Immature natural killer cell (primary cell): ENCODE measurements around the gene S100A16. TPM values are rescaled to one million over a fixed set of nuclear protein-coding genes. Genes with fewer than 3 reads are reported as not detected.
"Not testable (repeated sequence)": the region's sequence is repeated elsewhere in the genome, so short reads cannot be mapped to it uniquely, and the experiment has no call there.

ENCODE experiments used
- DNase-seq, 3 donors: peaks; one replicate each; pipeline ENCODE4 v3.0.0; 2022; ENCODE audit warnings: mixed read lengths in 1 of 3
- H3K27ac Mint-ChIP-seq, 6 donors: one replicate each; pipeline ENCODE4 v1.8.0; 2020; ENCODE audit warnings: mixed read lengths in 6 of 6, mild to moderate bottlenecking in 5 of 6, inconsistent platforms in 4 of 6, moderate library complexity in 3 of 6
- H3K27me3 Mint-ChIP-seq, 3 donors: one replicate each; pipeline ENCODE4 v1.8.0; 2020 to 2021; ENCODE audit warnings: low read depth in 3 of 3, mild to moderate bottlenecking in 3 of 3, mixed read lengths in 3 of 3, moderate library complexity in 3 of 3, inconsistent platforms in 1 of 3
- H3K36me3 Mint-ChIP-seq, 3 donors: one replicate each; pipeline ENCODE4 v1.8.0; 2020; ENCODE audit warnings: mixed read lengths in 3 of 3, inconsistent platforms in 2 of 3, mild to moderate bottlenecking in 2 of 3
- H3K4me1 Mint-ChIP-seq, 2 donors: one replicate each; pipeline ENCODE4 v1.8.0; 2020; ENCODE audit warnings: inconsistent platforms in 2 of 2, mild to moderate bottlenecking in 2 of 2, mixed read lengths in 2 of 2, moderate library complexity in 1 of 2
- H3K4me3 Mint-ChIP-seq, 5 donors: one replicate each; pipeline ENCODE4 v1.8.0; 2020; ENCODE audit warnings: mild to moderate bottlenecking in 5 of 5, mixed read lengths in 5 of 5, inconsistent platforms in 3 of 5, moderate library complexity in 3 of 5
- H3K9me3 Mint-ChIP-seq, 6 donors: one replicate each; pipeline ENCODE4 v1.8.0; 2020; ENCODE audit warnings: mild to moderate bottlenecking in 6 of 6, mixed read lengths in 6 of 6, inconsistent platforms in 4 of 6, moderate library complexity in 3 of 6
- polyA plus RNA-seq, 3 donors: library from polyadenylated mRNA; unstranded; fragments of 300-500 nt; fragmentation: Illumina TruSeq; gene quantifications; one replicate each; pipeline ENCODE4 v1.2.3, GENCODE V29; 2021

Gene S100A16
- polyA plus RNA-seq, 3 donors from 2014 or later, result not detected

DNA sequence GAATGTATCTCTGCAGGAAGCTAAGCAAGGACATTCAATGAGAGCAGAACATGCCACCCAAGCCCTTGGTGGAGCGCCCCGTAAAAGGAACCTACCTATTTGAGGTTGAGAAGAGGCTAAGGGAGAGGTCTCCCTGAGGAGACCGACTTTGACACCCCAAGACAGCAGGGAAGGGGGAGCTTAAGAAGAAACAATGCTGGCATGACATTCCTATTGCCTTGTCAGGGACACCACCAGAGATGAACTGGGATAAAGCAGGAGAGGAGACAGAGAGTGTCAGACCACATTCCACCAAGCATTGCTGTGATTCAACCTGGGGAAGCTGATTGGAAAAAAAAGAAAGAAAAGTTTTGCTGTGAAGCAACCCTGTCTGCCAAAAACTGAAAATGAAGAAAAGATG is 34.0 kb downstream of the S100A16 start:
- Mint-ChIP-seq H3K4me3 (no peak overlapping the region), H3K4me1 (no peaks in the 10 kb centered on the region), H3K36me3 (no peaks in the 10 kb centered on the region), H3K9me3 (no peaks in the 10 kb centered on the region), H3K27ac (no peak overlapping the region), H3K27me3 (peaks cover 3 to 20% (median 6%) of the 10 kb centered on the region in 3 donors)
- no peak for DNase-seq

DNA sequence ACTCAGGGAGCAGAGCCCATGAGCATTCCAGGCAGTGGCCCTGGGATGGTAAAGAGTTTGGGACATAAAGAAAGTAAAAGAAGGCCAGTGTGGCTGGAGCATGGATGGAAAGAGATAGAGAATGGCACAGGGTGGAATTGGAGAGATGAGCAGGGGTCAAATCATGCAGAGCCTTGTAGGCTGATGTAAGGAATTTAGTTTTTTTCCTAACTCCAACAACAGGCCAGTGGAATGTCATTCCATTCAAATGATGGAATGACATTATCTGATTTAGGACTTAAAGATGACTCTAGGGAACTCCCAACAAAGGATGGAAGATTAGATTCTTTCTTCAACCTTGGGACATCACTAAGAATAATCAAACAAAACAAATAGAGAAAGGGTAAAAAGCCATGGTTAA is 34.4 kb downstream of the S100A16 start:
- no peak overlapping the region for H3K27ac Mint-ChIP-seq
- no peaks in the 10 kb centered on the region for H3K4me1 Mint-ChIP-seq
- no peak overlapping the region for H3K4me3 Mint-ChIP-seq
- H3K9me3 Mint-ChIP-seq, result no peaks in the 10 kb centered on the region
- H3K27me3 Mint-ChIP-seq, result peaks cover 3 to 20% (median 6%) of the 10 kb centered on the region in 3 donors
- no peaks in the 10 kb centered on the region for H3K36me3 Mint-ChIP-seq
- no peak for DNase-seq

DNA sequence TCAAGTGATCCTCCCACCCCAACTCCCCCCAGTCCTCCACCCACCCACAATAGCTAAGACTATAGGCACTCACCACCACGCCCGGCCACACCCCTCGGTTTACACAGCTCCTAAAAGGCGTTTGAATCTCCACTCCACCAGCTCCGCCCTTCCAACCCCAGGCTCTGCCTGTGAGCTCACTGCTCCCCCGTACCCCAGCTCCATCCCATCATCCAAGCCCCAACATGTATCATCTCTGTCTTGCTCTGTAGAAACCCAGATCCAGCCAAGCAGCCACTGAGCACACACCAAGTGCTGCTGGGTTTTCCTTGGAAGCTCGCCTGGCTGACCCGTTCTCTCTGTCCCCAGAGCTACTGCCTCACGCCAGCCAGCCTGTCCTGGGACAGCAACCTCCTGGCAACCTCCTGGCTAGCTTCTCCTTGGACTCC is 35.3 kb downstream of the S100A16 start:
- no peaks in the 10 kb centered on the region for H3K9me3 Mint-ChIP-seq
- no peaks in the 10 kb centered on the region for H3K36me3 Mint-ChIP-seq
- H3K4me3 Mint-ChIP-seq, result no peak overlapping the region
- no peaks in the 10 kb centered on the region for H3K4me1 Mint-ChIP-seq
- H3K27me3 Mint-ChIP-seq, result peaks cover 3 to 20% (median 6%) of the 10 kb centered on the region in 3 donors
- no peak overlapping the region for H3K27ac Mint-ChIP-seq
- DNase-seq, result no peak

DNA sequence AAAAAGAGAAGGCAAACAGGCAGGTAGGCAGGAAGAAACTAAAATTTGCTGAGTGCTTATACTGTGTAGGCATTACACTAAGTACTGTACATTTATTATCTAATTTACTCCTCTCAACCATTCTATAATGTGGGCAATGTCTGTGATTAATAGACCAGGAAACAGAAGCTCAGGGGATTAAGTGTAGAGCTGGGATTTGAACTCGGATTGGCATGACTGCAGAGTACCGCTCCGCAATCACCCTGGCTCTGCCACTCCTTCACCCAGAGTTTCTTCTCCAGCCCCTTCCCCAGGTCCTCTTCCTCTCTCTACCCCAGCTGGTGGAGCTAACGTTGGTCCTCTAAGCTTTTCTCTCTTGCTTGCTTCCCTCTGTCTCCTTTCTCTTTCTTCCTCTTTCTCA is 35.8 kb downstream of the S100A16 start:
- no peaks in the 10 kb centered on the region for H3K36me3 Mint-ChIP-seq
- no peaks in the 10 kb centered on the region for H3K9me3 Mint-ChIP-seq
- H3K4me3 Mint-ChIP-seq, result no peak overlapping the region
- no peak overlapping the region for H3K27ac Mint-ChIP-seq
- no peak for DNase-seq
- no peaks in the 10 kb centered on the region for H3K4me1 Mint-ChIP-seq
- peaks cover 3 to 20% (median 6%) of the 10 kb centered on the region in 3 donors for H3K27me3 Mint-ChIP-seq

DNA sequence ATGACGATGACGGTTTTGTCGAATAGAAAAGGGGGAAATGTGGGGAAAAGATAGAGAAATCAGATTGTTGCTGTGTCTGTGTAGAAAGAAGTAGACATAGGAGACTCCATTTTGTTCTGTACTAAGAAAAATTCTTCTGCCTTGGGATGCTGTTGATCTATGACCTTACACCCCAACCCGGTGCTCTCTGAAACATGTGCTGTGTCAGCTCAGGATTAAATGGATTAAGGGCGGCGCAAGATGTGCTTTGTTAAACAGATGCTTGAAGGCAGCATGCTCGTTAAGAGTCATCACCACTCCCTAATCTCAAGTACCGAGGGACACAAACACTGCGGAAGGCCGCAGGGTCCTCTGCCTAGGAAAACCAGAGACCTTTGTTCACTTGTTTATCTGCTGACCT is 37.4 kb downstream of the S100A16 start:
- H3K27me3 Mint-ChIP-seq, result peaks cover 3 to 22% (median 6%) of the 10 kb centered on the region in 3 donors

DNA sequence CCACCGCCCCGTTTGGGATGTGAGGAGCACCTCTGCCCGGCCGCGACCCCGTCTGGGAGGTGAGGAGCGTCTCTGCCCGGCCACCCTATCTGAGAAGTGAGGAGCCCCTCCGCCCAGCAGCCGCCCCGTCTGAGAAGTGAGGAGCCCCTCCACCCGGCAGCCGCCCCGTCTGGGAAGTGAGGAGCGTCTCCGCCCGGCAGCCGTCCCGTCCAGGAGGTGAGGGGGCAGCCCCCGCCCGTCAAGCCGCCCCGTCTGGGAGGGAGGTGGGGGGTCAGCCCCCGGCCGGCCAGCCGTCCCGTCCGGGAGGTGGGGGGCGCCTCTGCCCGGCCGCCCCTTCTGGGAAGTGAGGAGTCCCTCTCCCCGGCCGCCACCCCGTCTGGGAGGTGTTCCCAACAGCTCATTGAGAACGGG is 37.9 kb downstream of the S100A16 start:
- H3K27ac Mint-ChIP-seq, H3K4me3 Mint-ChIP-seq, H3K36me3 Mint-ChIP-seq, H3K4me1 Mint-ChIP-seq, H3K9me3 Mint-ChIP-seq, DNase-seq: not testable (repeated sequence)
- H3K27me3 Mint-ChIP-seq, result peaks cover 3 to 22% (median 6%) of the 10 kb centered on the region in 3 donors

More for the DNA sequence above, 37.4 kb downstream of the S100A16 start:
- H3K9me3 Mint-ChIP-seq, H3K4me1 Mint-ChIP-seq, H3K4me3 Mint-ChIP-seq, H3K36me3 Mint-ChIP-seq, H3K27ac Mint-ChIP-seq, DNase-seq: not testable (repeated sequence)

DNA sequence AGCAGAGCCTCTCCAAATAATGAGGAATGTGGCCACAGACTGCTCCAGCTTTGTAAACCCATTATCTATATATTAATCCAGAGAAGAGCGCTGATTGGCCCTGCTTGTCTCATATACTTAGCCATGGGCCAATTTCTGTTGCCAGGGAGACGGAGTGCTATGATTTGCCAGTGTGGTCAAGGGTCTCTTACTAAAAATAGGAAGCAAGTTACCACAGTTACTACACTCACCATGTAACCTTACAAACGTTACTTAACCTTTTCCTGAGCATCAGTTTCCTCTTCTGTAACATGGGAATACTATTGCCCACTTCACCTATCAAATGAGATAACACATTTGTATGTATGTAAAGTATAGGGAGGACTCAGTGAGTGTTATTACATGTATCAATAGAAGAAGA is 39.6 kb downstream of the S100A16 start:
- H3K27ac Mint-ChIP-seq, result peak overlapping the region in 1 of 6 donors; percentile 11
- H3K9me3 Mint-ChIP-seq, result no peaks in the 10 kb centered on the region

DNA sequence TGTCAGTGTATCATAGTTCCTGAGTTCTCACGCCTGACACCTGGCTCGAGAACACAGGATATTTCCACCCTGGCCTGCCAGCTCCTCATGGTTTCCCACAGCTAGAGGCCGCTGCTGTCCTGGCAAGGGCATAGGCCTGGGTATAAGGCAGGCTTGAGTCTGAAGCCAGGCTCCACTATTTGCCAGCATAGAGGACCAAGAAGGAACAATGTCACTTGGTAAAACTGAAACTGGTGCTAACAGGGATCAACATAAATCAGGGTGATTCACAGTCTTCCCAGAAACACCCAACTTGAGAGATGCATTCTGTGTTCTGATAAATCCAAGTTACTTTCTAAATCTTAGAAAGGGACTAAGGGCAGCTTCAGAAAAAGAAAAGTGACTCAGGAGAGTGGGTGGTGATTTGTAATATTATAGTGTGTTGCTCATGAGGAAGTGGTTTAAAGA is 40.3 kb downstream of the S100A16 start:
- Mint-ChIP-seq H3K27me3 (peaks cover under 1 to 12% (median 5%) of the 10 kb centered on the region in 3 donors), H3K4me3 (no peak overlapping the region), H3K36me3 (no peaks in the 10 kb centered on the region), H3K9me3 (no peaks in the 10 kb centered on the region), H3K4me1 (peaks cover 10 to 12% of the 10 kb centered on the region in 2 donors), H3K27ac (no peak overlapping the region)
- DNase-seq, result peak in 1 of 3 donors; percentile 12

More for the DNA sequence above, 39.6 kb downstream of the S100A16 start:
- no peaks in the 10 kb centered on the region for H3K36me3 Mint-ChIP-seq
- no peak for DNase-seq
- H3K4me1 Mint-ChIP-seq, result peaks cover 4 to 5% of the 10 kb centered on the region in 2 donors
- H3K4me3 Mint-ChIP-seq, result no peak overlapping the region
- peaks cover 1 to 15% (median 5%) of the 10 kb centered on the region in 3 donors for H3K27me3 Mint-ChIP-seq

DNA sequence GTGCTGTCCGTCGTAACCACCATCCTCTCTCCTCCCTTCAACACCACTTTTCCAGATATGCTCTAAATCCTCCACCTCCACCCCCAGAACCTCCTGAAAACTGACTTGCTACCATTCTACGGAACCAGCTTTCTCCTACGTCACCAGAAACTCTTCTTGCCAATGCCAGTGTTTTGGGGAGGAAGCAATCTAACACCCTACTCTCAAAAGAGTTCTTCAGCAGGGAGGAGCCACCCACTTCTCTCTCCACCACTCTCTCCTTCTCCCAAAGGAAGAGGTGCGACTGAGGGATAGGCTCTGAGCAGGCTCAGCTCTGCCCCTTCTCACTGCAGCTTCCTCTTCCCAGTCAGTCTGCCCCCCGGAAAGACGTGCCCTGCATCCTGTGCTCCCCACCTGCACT is 41.2 kb downstream of the S100A16 start:
- no peaks in the 10 kb centered on the region for H3K9me3 Mint-ChIP-seq
- H3K4me3 Mint-ChIP-seq, result no peak overlapping the region
- H3K27ac Mint-ChIP-seq, result no peak overlapping the region
- peaks cover 15 to 20% of the 10 kb centered on the region in 2 donors for H3K4me1 Mint-ChIP-seq
- H3K27me3 Mint-ChIP-seq, result peaks cover 0 to 8% (median 2%) of the 10 kb centered on the region in 3 donors
- no peak for DNase-seq
- no peaks in the 10 kb centered on the region for H3K36me3 Mint-ChIP-seq

DNA sequence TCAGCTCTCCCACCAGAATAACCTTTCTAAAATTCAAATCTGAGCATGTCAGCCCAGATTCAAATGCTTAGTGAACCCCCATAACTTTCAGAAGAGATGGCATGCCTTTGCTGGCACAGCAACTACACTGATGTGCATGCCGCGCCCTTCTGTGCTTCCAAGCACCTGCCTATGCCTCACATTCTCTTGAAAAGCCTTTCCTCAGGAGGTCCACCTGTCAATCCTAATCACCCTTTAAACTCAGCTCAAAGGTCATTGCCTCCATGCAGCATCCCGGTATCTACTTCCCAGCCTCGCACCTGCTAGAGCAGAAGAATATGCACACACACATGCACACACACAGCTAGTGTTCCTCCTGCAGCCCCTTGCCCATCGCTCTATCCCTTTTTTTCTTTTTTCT is 42.1 kb downstream of the S100A16 start:
- Mint-ChIP-seq H3K9me3 (no peaks in the 10 kb centered on the region), H3K27me3 (peaks cover 0 to 5% (median 2%) of the 10 kb centered on the region in 3 donors), H3K27ac (peak overlapping the region in 1 of 6 donors; percentile 59), H3K4me1 (peaks cover 22 to 29% of the 10 kb centered on the region in 2 donors), H3K4me3 (no peak overlapping the region), H3K36me3 (no peaks in the 10 kb centered on the region)
- no peak for DNase-seq

DNA sequence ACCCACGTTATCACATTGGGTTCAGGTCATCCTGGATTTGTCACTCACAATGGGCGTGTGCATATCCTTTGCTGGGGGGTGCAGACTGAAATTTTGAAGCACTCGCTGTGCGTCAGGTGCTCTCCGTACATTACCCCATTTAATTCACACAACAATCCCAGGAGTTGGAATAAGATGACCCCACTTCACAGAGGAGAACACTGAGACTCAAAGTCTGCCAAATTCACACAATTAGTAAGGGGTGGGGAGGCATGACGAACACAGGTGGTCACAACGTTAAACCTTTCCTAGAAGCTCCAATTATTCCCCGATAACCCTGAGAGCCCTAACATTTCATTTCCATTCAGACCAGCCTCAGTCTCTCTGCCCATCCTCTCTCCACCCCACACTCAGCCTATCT is 43.5 kb downstream of the S100A16 start:
- no peaks in the 10 kb centered on the region for H3K9me3 Mint-ChIP-seq
- DNase-seq, result no peak
- peaks cover 27 to 33% of the 10 kb centered on the region in 2 donors for H3K4me1 Mint-ChIP-seq
- H3K4me3 Mint-ChIP-seq, result no peak overlapping the region
- H3K27ac Mint-ChIP-seq, result peak overlapping the region in 1 of 6 donors; percentile 65
- peaks cover 0 to 5% (median 2%) of the 10 kb centered on the region in 3 donors for H3K27me3 Mint-ChIP-seq
- no peaks in the 10 kb centered on the region for H3K36me3 Mint-ChIP-seq

DNA sequence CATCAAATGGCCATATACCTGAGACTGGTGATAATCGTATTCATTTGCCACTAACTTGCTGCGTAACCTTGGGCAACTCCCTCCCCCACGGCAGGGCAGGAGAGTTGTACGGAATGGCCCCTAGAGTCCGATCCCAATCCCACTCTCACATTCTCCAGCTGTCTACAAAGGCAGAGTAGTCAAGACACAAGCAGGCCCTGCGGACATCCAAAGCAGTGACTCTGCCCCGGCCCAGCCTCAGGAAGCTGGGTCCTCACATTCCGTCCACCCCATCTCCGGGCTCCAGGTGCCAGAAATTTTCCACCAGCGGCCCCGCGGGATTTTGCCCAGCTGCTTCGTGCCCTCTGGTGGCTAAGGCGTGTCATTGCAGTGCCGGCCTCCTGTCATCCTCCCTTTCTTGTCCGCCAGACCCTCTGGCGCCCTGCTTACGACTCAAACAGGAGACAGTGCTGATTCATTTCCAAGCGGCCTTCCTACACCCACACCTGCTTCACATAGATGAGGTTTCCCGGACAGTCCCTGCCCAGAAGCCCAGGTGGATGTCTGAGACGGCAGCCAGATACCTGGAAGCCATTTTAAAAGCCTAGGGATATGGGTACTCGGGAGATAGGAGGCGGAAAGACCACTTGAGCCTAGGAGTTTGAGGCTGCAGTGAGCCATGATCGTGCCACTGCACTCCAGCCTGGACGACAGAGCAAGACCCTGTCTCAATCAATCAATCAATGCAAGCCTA is 44.4 kb downstream of the S100A16 start:
- DNase-seq, result peak; percentile 77 to 81 (median 79)
- Mint-ChIP-seq H3K4me3 (peak overlapping the region in 3 of 5 donors; percentile 48 to 60 (median 54)), H3K27ac (peak overlapping the region in 5 of 6 donors; percentile 1 to 68 (median 23)), H3K27me3 (peaks cover 0 to 5% (median 2%) of the 10 kb centered on the region in 3 donors), H3K9me3 (no peaks in the 10 kb centered on the region), H3K36me3 (no peaks in the 10 kb centered on the region), H3K4me1 (peaks cover 27 to 33% of the 10 kb centered on the region in 2 donors)

DNA sequence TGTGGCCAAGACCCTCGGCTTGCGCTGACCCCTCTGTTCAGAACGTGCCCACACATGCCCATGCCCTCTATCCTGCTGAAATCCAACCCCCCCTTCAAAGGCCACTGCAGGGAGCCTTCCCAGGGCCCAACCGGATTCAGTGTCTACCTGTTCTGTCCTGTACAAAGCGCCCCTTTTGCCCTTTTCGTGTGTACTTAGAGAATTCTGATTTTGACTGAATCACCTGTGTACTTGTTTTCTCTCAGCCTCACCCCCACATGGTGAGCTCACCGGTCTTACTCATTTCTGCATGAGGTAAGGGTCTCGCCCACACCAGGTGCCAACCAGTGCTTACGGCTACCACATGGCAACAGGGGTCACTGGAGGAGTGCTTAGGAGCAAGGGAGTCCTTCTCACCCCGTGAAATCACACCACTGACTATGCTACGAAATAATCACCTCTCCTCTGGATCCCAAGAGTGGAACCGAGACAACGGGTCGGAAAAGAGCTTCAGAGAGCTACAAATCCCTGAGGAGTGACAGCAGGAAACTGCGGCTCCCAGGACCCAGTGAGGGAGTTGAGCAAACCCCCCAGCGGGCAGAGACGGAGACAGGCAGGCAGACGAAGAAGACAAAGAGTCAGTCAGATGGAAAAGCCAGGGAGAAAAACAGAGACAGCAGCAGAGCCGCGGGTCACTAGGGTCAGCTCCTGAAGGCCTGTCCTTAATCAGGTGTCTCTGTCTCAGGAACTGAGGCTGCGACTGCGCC is 45.1 kb downstream of the S100A16 start:
- Mint-ChIP-seq H3K4me1 (peaks cover 27 to 33% of the 10 kb centered on the region in 2 donors), H3K36me3 (no peaks in the 10 kb centered on the region), H3K9me3 (no peaks in the 10 kb centered on the region), H3K27ac (peak overlapping the region in 3 of 6 donors; percentile 64 to 69 (median 67)), H3K4me3 (peak overlapping the region in 1 of 5 donors; percentile 4), H3K27me3 (peaks cover 0 to 5% (median 2%) of the 10 kb centered on the region in 3 donors)
- DNase-seq, result peak in 1 of 3 donors; percentile 2
